Stimulated activated naive CD8-positive, alpha-beta T cell treated with anti-CD3 and anti-CD28 coated beads, Interleukin-15, amount 100 ng/mL, for 72 hours (primary cell): ENCODE results near the gene CSMD2.

Experiments used
- ATAC-seq: fragments of 150-1000 bp; cut with Tn5 transposase; 2 replicates; pipeline ENCODE4 v1.10.0; 2021; ENCODE audit warnings: mild to moderate bottlenecking, moderate library complexity
- DNase-seq, 2 donors: peaks; one replicate each; pipeline ENCODE4 v3.0.0; 2021 to 2022
- H3K27ac Mint-ChIP-seq, 2 donors: one replicate each; pipeline ENCODE4 v1.8.0; 2022; ENCODE audit warnings: mild to moderate bottlenecking in 2 of 2, mixed read lengths in 2 of 2, moderate library complexity in 2 of 2
- H3K27me3 Mint-ChIP-seq: one replicate; pipeline ENCODE4 v1.8.0; 2022; ENCODE audit warnings: mixed read lengths
- H3K4me1 Mint-ChIP-seq: one replicate; pipeline ENCODE4 v1.8.0; 2022; ENCODE audit warnings: mild to moderate bottlenecking, mixed read lengths
- H3K4me3 Mint-ChIP-seq, 2 donors: one replicate each; pipeline ENCODE4 v1.8.0; 2022; ENCODE audit warnings: mild to moderate bottlenecking in 2 of 2, mixed read lengths in 2 of 2, moderate library complexity in 1 of 2
- H3K9me3 Mint-ChIP-seq, 2 donors: one replicate each; pipeline ENCODE4 v1.8.0; 2022; ENCODE audit warnings: mixed read lengths in 2 of 2

Gene CSMD2

GRCh38 chr1:33986390-33987095, 178.5 kb downstream of the CSMD2 start:
- H3K4me1 Mint-ChIP-seq = no peaks in the 10 kb centered on the region
- ATAC-seq = no peak
- no peak overlapping the region for H3K4me3 Mint-ChIP-seq
- DNase-seq = no peak
- H3K9me3 Mint-ChIP-seq = no peaks in the 10 kb centered on the region
- no peak overlapping the region for H3K27ac Mint-ChIP-seq
- peaks cover 38% of the 10 kb centered on the region for H3K27me3 Mint-ChIP-seq

- no peak overlapping the region for H3K27ac Mint-ChIP-seq
- ATAC-seq = no peak
- H3K4me1 Mint-ChIP-seq = no peaks in the 10 kb centered on the region
- DNase-seq = no peak
- H3K4me3 Mint-ChIP-seq = no peak overlapping the region
- no peaks in the 10 kb centered on the region for H3K9me3 Mint-ChIP-seq
- H3K27me3 Mint-ChIP-seq = peaks cover 43% of the 10 kb centered on the region
Measured at GRCh38 chr1:33985656-33986055, 179.4 kb downstream of the CSMD2 start.

- no peak for DNase-seq
- no peak overlapping the region for H3K4me3 Mint-ChIP-seq
- H3K4me1 Mint-ChIP-seq = no peaks in the 10 kb centered on the region
- H3K27ac Mint-ChIP-seq = no peak overlapping the region
- H3K27me3 Mint-ChIP-seq = peaks cover 43% of the 10 kb centered on the region
- no peak for ATAC-seq
- H3K9me3 Mint-ChIP-seq = no peaks in the 10 kb centered on the region
Measured at GRCh38 chr1:33984906-33985565, 180.0 kb downstream of the CSMD2 start.

- Mint-ChIP-seq H3K27me3 (peaks cover 41% of the 10 kb centered on the region), H3K4me1 (no peaks in the 10 kb centered on the region), H3K4me3 (no peak overlapping the region), H3K27ac (no peak overlapping the region), H3K9me3 (no peaks in the 10 kb centered on the region)
- DNase-seq (no peak), ATAC-seq (no peak)
Measured at GRCh38 chr1:33982419-33982818, 182.6 kb downstream of the CSMD2 start.

- Mint-ChIP-seq H3K9me3 (no peaks in the 10 kb centered on the region), H3K4me3 (no peak overlapping the region), H3K27ac (no peak overlapping the region), H3K4me1 (no peaks in the 10 kb centered on the region), H3K27me3 (peaks cover 39% of the 10 kb centered on the region)
- no peak for ATAC-seq
- no peak for DNase-seq
Measured at GRCh38 chr1:33979341-33979740, 185.7 kb downstream of the CSMD2 start.

GRCh38 chr1:33975961-33976360, 189.1 kb downstream of the CSMD2 start:
- no peaks in the 10 kb centered on the region for H3K4me1 Mint-ChIP-seq
- no peak overlapping the region for H3K4me3 Mint-ChIP-seq
- peaks cover 21% of the 10 kb centered on the region for H3K27me3 Mint-ChIP-seq
- ATAC-seq (no peak), DNase-seq (no peak)
- no peak overlapping the region for H3K27ac Mint-ChIP-seq
- no peaks in the 10 kb centered on the region for H3K9me3 Mint-ChIP-seq

- Mint-ChIP-seq H3K9me3 (no peaks in the 10 kb centered on the region), H3K27ac (no peak overlapping the region), H3K27me3 (peaks cover 21% of the 10 kb centered on the region), H3K4me3 (no peak overlapping the region), H3K4me1 (no peaks in the 10 kb centered on the region)
- DNase-seq (no peak), ATAC-seq (no peak)
Measured at GRCh38 chr1:33973799-33974545, 191.1 kb downstream of the CSMD2 start.

- Mint-ChIP-seq H3K27me3 (peaks cover 14% of the 10 kb centered on the region), H3K4me3 (no peak overlapping the region), H3K9me3 (no peaks in the 10 kb centered on the region), H3K27ac (no peak overlapping the region), H3K4me1 (no peaks in the 10 kb centered on the region)
- DNase-seq = no peak
- no peak for ATAC-seq
Measured at GRCh38 chr1:33972676-33973395, 192.2 kb downstream of the CSMD2 start.

- ATAC-seq (no peak), DNase-seq (no peak)
- Mint-ChIP-seq H3K4me3 (no peak overlapping the region), H3K27me3 (peaks cover 5% of the 10 kb centered on the region), H3K4me1 (no peaks in the 10 kb centered on the region), H3K9me3 (no peaks in the 10 kb centered on the region), H3K27ac (no peak overlapping the region)
Measured at GRCh38 chr1:33971913-33972312, 193.1 kb downstream of the CSMD2 start.

GRCh38 chr1:33971018-33971710, 193.9 kb downstream of the CSMD2 start:
- Mint-ChIP-seq H3K27me3 (peaks cover 4% of the 10 kb centered on the region), H3K9me3 (no peaks in the 10 kb centered on the region), H3K27ac (no peak overlapping the region), H3K4me3 (no peak overlapping the region), H3K4me1 (no peaks in the 10 kb centered on the region)
- no peak for ATAC-seq
- DNase-seq = no peak

- DNase-seq = no peak
- Mint-ChIP-seq H3K27me3 (peaks cover 12% of the 10 kb centered on the region), H3K9me3 (no peaks in the 10 kb centered on the region), H3K27ac (no peak overlapping the region), H3K4me1 (no peaks in the 10 kb centered on the region), H3K4me3 (no peak overlapping the region)
- no peak for ATAC-seq
Measured at GRCh38 chr1:33970148-33970825, 194.7 kb downstream of the CSMD2 start.

- ATAC-seq = no peak
- no peak overlapping the region for H3K4me3 Mint-ChIP-seq
- H3K9me3 Mint-ChIP-seq = no peaks in the 10 kb centered on the region
- H3K4me1 Mint-ChIP-seq = no peaks in the 10 kb centered on the region
- H3K27me3 Mint-ChIP-seq = peaks cover 20% of the 10 kb centered on the region
- DNase-seq = no peak
- H3K27ac Mint-ChIP-seq = no peak overlapping the region
Measured at GRCh38 chr1:33966346-33967141, 198.5 kb downstream of the CSMD2 start.

- Mint-ChIP-seq H3K9me3 (no peaks in the 10 kb centered on the region), H3K27me3 (peaks cover 21% of the 10 kb centered on the region), H3K27ac (no peak overlapping the region), H3K4me1 (no peaks in the 10 kb centered on the region), H3K4me3 (no peak overlapping the region)
- DNase-seq = no peak
- ATAC-seq = no peak
Measured at GRCh38 chr1:33965086-33965485, 199.9 kb downstream of the CSMD2 start.

- Mint-ChIP-seq H3K9me3 (no peaks in the 10 kb centered on the region), H3K4me1 (no peaks in the 10 kb centered on the region), H3K27ac (no peak overlapping the region), H3K27me3 (peaks cover 32% of the 10 kb centered on the region), H3K4me3 (no peak overlapping the region)
- ATAC-seq (no peak), DNase-seq (no peak)
Measured at GRCh38 chr1:33962061-33962460, 203.0 kb downstream of the CSMD2 start.
